ENCODE results near the gene DSCAML1.
A peak's percentile ranks its signal among the peaks of the same experiment; 100 is the strongest.

The DSCAML1 gene

GRCh38 chr11:117604336-117604995, 192.6 kb downstream of the DSCAML1 start:
- DNase-seq, result no peak

- DNase-seq, result no peak
Measured at GRCh38 chr11:117603932-117604331, 193.1 kb downstream of the DSCAML1 start.

GRCh38 chr11:117601006-117601708, 195.9 kb downstream of the DSCAML1 start:
- DNase-seq, result no peak

GRCh38 chr11:117600234-117600783, 196.7 kb downstream of the DSCAML1 start:
- DNase-seq, result no peak

GRCh38 chr11:117597071-117597470, 199.9 kb downstream of the DSCAML1 start:
- peak; percentile 47 for DNase-seq

GRCh38 chr11:117595440-117595839, 201.6 kb downstream of the DSCAML1 start:
- DNase-seq, result no peak

- DNase-seq, result no peak
Measured at GRCh38 chr11:117594721-117595120, 202.3 kb downstream of the DSCAML1 start.

GRCh38 chr11:117593065-117593464, 204.0 kb downstream of the DSCAML1 start:
- no peak for DNase-seq

- no peak for DNase-seq
Measured at GRCh38 chr11:117591316-117592039, 205.5 kb downstream of the DSCAML1 start.

- no peak for DNase-seq
Measured at GRCh38 chr11:117589063-117589462, 208.0 kb downstream of the DSCAML1 start.

- DNase-seq, result no peak
Measured at GRCh38 chr11:117588166-117588810, 208.7 kb downstream of the DSCAML1 start.

GRCh38 chr11:117587416-117587815, 209.6 kb downstream of the DSCAML1 start:
- DNase-seq, result no peak

GRCh38 chr11:117586392-117586791, 210.6 kb downstream of the DSCAML1 start:
- no peak for DNase-seq

GRCh38 chr11:117585631-117586030, 211.4 kb downstream of the DSCAML1 start:
- DNase-seq, result no peak

- DNase-seq, result peak; percentile 73
Measured at GRCh38 chr11:117584056-117584830, 212.8 kb downstream of the DSCAML1 start.

- peak; percentile 38 for DNase-seq
Measured at GRCh38 chr11:117583063-117583801, 213.8 kb downstream of the DSCAML1 start.

GRCh38 chr11:117582433-117582832, 214.6 kb downstream of the DSCAML1 start:
- no peak for DNase-seq

- no peak for DNase-seq
Measured at GRCh38 chr11:117580866-117581265, 216.2 kb downstream of the DSCAML1 start.

GRCh38 chr11:117579161-117579560, 217.9 kb downstream of the DSCAML1 start:
- no peak for DNase-seq

- DNase-seq, result no peak
Measured at GRCh38 chr11:117575856-117576255, 221.2 kb downstream of the DSCAML1 start.

- DNase-seq, result no peak
Measured at GRCh38 chr11:117574551-117574950, 222.5 kb downstream of the DSCAML1 start.
